ENCODE data around the gene CDH15. TPM values are rescaled to one million over a fixed set of nuclear protein-coding genes. Genes with fewer than 3 reads are reported as not detected.

Gene CDH15
- polyA plus RNA-seq, 1 experiment, result 0.07 TPM

GRCh38 chr16:89174055-89174827 lies 2.7 kb downstream of the CDH15 start:
- Histone ChIP-seq H3K4me3 (ENCODE audit: low read depth, low read length) (no peak overlapping the region), H3K27me3 (ENCODE audit: control insufficient read depth, insufficient read depth, low read length) (peaks cover 6% of the 10 kb centered on the region), H3K36me3 (ENCODE audit: control insufficient read depth, insufficient read depth, low read length) (no peaks in the 10 kb centered on the region)
- CTCF ChIA-PET, result interaction anchor here (1.3 kb wide), 1 partner anchor 10 kb away, joined by 3 read pairs; no protein-coding TSS in a partner anchor
- no peak for DNase-seq (ENCODE audit: low read depth)
- POLR2A ChIA-PET, result no interaction called here
- TF ChIP-seq CTCF (IDR thresholded peaks at IDR 0.05; ENCODE audit: insufficient read depth, low read depth, low read length), result no peak

- CTCF ChIA-PET, result interaction anchor here (0.7 kb wide), 1 partner anchor 41 kb away, joined by 3 read pairs; no protein-coding TSS in a partner anchor
- POLR2A ChIA-PET, result no interaction called here
- no peak for DNase-seq (ENCODE audit: low read depth)
- no peak for TF ChIP-seq CTCF (IDR thresholded peaks at IDR 0.05; ENCODE audit: insufficient read depth, low read depth, low read length)
- H3K36me3 ChIP-seq (ENCODE audit: control insufficient read depth, insufficient read depth, low read length), result no peaks in the 10 kb centered on the region
- no peak overlapping the region for H3K4me3 ChIP-seq (ENCODE audit: low read depth, low read length)
- peaks cover 6% of the 10 kb centered on the region for H3K27me3 ChIP-seq (ENCODE audit: control insufficient read depth, insufficient read depth, low read length)
Observed at GRCh38 chr16:89174877-89175276, 3.3 kb downstream of the CDH15 start.

- no peaks in the 10 kb centered on the region for H3K36me3 ChIP-seq (ENCODE audit: control insufficient read depth, insufficient read depth, low read length)
- CTCF ChIA-PET, result interaction anchor here (0.7 to 1.0 kb wide), 2 partner anchors 8 to 41 kb away, joined by 3 read pairs; no protein-coding TSS in a partner anchor
- DNase-seq (ENCODE audit: low read depth), result no peak
- POLR2A ChIA-PET, result no interaction called here
- no peak for TF ChIP-seq CTCF (IDR thresholded peaks at IDR 0.05; ENCODE audit: insufficient read depth, low read depth, low read length)
- peaks cover 4% of the 10 kb centered on the region for H3K27me3 ChIP-seq (ENCODE audit: control insufficient read depth, insufficient read depth, low read length)
- H3K4me3 ChIP-seq (ENCODE audit: low read depth, low read length), result no peak overlapping the region
Observed at GRCh38 chr16:89175280-89176146, 4.0 kb downstream of the CDH15 start.

GRCh38 chr16:89176147-89176690 lies 4.7 kb downstream of the CDH15 start:
- ChIA-PET POLR2A (no interaction called here), CTCF (interaction anchor here (1.0 kb wide), 1 partner anchor 9 kb away, joined by 3 read pairs; no protein-coding TSS in a partner anchor)
- H3K4me3 ChIP-seq (ENCODE audit: low read depth, low read length), result no peak overlapping the region
- H3K27me3 ChIP-seq (ENCODE audit: control insufficient read depth, insufficient read depth, low read length), result peaks cover 4% of the 10 kb centered on the region
- no peak for TF ChIP-seq CTCF (IDR thresholded peaks at IDR 0.05; ENCODE audit: insufficient read depth, low read depth, low read length)
- DNase-seq (ENCODE audit: low read depth), result no peak
- H3K36me3 ChIP-seq (ENCODE audit: control insufficient read depth, insufficient read depth, low read length), result no peaks in the 10 kb centered on the region

GRCh38 chr16:89176717-89177116 lies 5.2 kb downstream of the CDH15 start:
- peaks cover 4% of the 10 kb centered on the region for H3K27me3 ChIP-seq (ENCODE audit: control insufficient read depth, insufficient read depth, low read length)
- no peak for TF ChIP-seq CTCF (IDR thresholded peaks at IDR 0.05; ENCODE audit: insufficient read depth, low read depth, low read length)
- no peak for DNase-seq (ENCODE audit: low read depth)
- ChIA-PET CTCF (no interaction called here), POLR2A (no interaction called here)
- no peaks in the 10 kb centered on the region for H3K36me3 ChIP-seq (ENCODE audit: control insufficient read depth, insufficient read depth, low read length)
- no peak overlapping the region for H3K4me3 ChIP-seq (ENCODE audit: low read depth, low read length)
